NCI-H1930 (cell line): Measurements from ENCODE around the gene HDAC4.
"Not testable (repeated sequence)": the region's sequence is repeated elsewhere in the genome, so short reads cannot be mapped to it uniquely, and the experiment has no call there.

Source experiments
- DNase-seq, 2 experiments: peaks; one replicate each; lab custom pipeline; 2025; lab: John Stamatoyannopoulos, UW

The HDAC4 gene

GRCh38 chr2:239081622-239082021 lies 319.2 kb downstream of the HDAC4 start:
- DNase-seq = no peak

- no peak for DNase-seq
These were observed 319.8 kb downstream of the HDAC4 start for GRCh38 chr2:239081046-239081445.

- no peak for DNase-seq
These were observed 321.0 kb downstream of the HDAC4 start for GRCh38 chr2:239079671-239080294.

DNA sequence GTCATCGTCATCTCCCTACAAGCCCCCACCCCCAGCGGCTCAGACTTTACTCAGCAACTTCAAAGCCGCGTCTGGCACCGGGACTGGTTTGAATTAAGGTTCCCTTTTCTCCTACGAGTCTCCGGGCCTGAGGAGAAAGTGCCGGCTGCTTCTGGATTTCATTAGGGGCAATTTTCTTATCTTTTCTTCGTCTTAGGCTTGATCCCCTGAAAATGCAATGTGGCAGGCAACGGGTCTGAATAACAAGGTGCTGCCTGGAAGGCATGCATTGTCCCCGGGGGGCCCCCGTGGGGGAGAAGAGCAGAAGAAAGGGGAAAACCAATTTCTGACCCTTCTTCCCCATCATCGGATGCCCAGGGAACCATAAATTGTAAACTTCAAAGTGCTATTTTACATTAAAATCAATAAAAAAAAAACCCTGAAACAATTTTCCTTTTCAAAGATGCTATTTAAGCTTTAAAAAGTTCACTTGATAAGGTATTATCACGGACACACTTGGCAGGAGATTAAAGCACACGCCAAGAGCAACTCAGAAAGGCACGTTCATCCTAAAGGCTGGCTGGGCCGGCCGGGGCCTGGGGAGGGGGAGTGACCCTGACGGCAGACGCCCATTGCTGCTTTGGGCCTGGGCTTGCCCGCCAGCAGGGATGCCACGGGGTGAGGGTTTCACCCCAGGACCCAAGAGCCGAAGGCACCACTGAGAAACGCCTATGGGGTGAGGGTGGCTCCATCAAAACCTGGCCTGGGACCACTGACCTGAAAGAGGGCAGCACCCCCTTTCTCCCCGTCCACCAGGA lies 322.5 kb downstream of the HDAC4 start:
- DNase-seq = no peak

- no peak for DNase-seq
These were observed 323.6 kb downstream of the HDAC4 start for GRCh38 chr2:239077260-239077659.

GRCh38 chr2:239075918-239076758 lies 324.7 kb downstream of the HDAC4 start:
- DNase-seq = no peak

DNA sequence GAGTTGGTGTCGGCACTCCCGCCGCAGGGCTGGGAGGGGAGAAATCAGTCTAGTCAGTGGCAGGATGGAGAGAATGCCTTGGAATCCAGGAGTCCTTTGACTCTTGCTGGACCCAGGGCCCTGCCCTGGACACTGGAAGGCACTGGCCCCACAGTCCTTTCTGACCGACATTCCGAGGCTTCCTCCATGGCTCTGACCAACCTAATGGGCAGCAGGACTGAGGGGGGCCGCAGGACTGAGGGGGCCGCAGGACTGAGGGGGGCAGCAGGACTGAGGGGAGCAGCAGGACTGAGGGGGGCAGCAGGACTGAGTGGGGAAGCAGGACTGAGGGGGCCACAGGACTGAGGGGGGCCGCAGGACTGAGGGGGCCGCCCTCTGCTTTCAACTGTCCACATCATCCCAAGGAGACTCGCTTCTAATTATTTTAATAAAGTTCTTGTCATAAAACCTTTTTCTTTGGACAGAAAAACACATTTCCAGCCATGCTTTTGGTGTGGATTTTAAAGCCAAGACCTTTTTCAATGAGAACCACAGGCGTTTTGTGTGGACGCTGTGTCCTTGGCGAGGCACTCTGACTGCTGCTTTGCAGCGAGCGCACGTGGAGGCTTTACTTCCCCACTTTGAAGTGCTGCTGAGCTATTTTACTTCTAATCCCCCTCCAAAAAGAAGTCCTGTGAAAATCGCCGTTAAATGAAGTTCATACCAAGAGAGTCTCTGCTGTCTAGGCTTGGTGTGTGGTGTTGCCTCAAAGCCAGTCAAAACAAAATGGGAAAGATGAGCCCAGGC lies 326.9 kb downstream of the HDAC4 start:
- DNase-seq = no peak

DNA sequence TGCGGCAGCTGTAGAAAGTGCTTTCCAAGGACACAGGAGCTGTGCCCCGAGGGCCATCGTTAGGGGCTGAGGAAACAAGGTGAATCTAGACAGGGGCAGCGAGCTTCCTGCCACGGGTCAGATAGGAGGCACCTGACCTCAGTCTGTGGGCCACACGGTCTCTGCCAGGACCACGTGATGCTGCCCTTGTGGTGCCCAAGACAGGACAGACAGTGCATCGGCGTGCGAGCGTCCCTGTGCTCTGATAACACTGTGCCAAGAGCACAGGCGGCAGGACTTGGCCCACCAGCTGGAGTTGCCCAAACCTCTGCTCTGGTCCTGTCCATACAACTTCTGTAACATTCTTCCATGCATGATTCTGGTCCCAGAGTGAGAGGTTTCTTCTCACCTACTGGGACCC lies 327.6 kb downstream of the HDAC4 start:
- DNase-seq = no peak

DNA sequence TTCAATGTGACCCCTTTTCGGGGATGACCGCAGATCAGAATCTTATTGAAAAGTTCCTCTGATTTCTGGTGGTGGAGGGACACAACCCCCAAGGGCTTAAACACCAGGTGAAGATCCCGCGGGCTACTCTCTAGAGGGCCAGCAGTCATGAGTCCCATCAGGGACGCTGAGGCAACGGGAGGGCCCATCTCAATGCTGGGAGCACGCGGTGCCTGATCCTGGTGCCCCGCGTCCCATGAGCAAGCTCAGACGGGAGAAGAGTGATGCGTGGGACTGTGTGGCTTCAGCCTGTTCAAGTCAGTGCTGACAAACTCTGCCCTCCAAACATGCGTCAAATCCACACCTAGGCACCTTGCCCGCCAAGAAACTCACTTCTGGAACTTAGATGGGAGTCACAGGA lies 328.0 kb downstream of the HDAC4 start:
- DNase-seq = no peak

DNA sequence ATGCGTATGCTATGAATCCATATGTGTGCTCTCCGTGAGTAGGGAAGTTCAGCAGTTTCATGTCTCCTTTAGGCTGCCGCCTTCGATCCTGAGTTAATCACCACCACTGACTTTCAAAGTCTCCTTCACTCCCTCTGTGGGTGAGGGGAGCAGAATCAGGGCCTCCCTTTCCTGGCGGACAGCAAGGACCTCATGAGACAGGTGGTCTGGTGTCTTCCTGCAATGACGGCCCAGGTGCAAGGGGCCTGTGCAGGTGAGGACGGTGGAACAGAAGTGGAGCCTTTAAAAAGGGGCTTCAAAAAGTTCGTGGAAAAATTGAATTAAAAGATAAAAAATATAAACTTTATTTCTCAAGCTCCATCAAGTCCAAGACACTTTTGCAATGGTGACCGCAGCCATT lies 330.4 kb downstream of the HDAC4 start:
- DNase-seq = no peak

DNA sequence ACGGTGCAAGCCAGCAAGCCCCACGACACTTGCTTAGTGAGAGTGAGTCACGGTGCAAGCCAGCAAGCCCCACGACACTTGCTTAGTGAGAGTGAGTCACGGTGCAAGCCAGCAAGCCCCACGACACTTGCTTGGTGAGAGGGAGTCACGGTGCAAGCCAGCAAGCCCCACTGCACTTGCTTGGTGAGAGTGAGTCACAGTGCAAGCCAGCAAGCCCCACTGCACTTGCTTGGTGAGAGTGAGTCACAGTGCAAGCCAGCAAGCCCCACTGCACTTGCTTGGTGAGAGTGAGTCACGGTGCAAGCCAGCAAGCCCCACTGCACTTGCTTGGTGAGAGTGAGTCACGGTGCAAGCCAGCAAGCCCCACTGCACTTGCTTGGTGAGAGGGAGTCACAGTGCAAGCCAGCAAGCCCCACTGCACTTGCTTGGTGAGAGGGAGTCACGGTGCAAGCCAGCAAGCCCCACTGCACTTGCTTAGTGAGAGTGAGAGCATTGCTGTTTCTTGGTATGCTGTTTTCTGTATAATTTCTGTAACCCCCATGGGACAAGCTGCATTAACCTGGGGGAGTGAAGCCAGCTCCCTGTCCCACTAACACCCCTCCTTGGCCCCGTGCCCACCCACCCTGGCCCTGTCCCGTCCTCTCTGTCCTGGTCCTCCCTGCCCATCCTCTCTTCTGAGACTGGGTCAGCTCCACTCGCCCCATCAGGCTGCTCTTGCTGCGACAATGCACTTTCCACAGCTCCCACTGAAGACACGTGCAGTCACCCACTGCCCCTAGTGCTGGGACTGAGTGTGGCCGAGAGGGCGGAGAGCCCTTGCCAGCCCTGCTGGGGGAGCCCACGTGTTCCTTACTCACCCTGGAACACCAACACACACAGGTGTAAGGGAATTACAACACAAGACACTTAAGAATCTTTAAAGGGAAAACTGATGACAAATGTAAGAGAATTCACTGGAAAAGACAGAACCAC lies 331.2 kb downstream of the HDAC4 start:
- DNase-seq = not testable (repeated sequence)

DNA sequence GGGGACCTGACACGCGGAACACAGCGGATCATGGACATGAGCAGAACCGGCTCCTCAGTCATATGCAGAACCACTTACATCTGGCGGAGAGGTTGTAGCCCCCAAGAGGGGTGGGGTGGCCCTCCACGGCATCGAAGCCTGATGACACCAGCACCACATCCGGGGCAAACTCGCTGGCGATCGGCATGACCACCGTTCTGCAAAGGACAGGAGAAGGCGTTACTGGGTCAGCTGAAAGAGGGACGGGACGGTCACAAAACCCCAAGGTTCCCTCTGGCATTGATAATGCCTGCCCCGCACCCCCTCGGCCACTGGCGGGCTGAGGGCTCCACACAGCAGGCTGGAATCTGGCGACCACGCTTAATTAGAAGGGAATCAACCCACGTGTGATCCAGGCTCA lies 332.4 kb downstream of the HDAC4 start:
- no peak for DNase-seq

- DNase-seq = no peak
These were observed 333.5 kb downstream of the HDAC4 start for GRCh38 chr2:239067196-239067865.

GRCh38 chr2:239066597-239066996 lies 334.2 kb downstream of the HDAC4 start:
- no peak for DNase-seq

- DNase-seq = no peak
These were observed 334.9 kb downstream of the HDAC4 start for GRCh38 chr2:239065962-239066361.

DNA sequence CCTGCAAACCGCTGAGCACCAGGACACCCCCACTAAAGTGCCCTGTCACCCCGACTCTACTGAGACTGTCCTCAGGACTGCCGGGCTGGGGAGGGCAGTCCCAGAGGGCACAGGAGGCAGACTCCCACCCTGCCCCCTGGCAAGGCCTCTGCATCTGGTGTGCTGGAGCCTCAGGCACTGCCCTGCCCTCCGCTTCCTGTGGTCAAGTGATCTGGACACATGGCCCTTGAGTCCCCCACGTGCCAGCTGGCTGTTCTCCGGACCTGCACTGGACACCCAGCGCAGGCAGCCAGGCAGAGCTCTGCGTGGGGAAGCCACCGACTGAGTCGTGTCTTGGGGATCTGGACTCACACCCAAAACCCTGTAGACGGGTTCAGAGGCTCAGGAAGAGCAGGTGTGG lies 335.3 kb downstream of the HDAC4 start:
- DNase-seq = no peak

DNA sequence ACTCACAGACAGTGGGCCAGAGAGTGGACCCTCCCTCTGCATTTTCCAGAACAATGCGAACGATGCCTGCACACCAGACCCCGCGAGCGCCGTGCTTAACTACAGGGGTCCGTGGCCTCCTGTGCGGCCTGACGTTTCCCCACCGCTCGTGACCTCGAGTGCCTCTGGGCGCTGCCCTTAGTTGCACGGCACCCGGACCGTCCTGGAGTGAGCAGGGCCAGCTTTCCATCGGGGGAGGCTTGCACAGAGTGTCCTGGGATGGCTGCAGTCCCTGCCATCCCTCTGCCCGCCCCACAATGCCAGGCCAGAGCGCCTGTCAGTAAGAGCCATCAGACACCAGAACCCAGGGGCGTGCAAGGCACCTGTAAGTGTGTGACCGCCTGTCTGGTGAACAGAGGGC lies 335.9 kb downstream of the HDAC4 start:
- DNase-seq = no peak

GRCh38 chr2:239064253-239064652 lies 336.6 kb downstream of the HDAC4 start:
- DNase-seq = no peak

DNA sequence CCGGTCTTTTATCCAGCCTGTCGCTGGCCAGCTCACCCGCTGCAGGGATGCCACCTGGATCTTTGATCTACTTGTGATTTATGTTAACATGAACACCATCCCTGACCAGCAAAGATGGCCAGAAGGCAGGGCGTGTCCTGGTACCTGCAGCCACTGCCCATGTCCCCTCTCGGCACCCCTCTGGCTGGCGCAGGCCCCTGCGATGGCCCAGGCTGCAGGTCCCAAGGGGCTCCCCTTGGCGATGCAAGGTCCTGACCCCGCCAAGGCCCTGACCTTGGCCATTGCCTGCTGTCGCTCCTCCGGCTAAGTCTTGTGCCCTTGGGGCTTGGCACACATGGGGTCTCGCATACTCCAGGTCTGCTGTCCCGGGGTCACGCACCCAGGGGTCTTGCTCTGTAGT lies 338.1 kb downstream of the HDAC4 start:
- no peak for DNase-seq
